ENCODE results near the gene ZFP36.

ZFP36 gene

GRCh38 chr19:39385629-39386411 is 20.8 kb upstream of the ZFP36 start:
- no peak for DNase-seq

DNA sequence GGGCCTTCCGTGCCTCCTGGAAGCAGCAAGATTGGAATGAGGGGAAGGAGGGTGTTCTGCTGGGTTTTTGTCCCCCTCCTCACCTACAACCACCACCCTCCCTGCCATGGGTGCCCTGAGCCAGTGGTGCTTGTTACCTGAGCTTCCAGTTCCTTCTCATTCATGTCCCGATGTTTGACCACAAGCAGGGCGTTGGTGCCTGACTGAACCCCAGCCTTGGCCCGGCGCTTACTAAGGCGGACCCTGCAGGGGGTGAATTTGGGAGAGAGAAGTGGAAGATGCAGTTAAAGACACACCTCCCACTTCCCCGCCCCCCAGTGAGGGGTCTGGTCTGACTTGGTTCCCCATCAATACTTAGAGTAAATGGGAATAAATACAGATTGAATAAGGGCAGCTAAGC is 20.1 kb upstream of the ZFP36 start:
- no peak for DNase-seq

- DNase-seq, result no peak
Observed at GRCh38 chr19:39388657-39389056, 18.0 kb upstream of the ZFP36 start.

DNA sequence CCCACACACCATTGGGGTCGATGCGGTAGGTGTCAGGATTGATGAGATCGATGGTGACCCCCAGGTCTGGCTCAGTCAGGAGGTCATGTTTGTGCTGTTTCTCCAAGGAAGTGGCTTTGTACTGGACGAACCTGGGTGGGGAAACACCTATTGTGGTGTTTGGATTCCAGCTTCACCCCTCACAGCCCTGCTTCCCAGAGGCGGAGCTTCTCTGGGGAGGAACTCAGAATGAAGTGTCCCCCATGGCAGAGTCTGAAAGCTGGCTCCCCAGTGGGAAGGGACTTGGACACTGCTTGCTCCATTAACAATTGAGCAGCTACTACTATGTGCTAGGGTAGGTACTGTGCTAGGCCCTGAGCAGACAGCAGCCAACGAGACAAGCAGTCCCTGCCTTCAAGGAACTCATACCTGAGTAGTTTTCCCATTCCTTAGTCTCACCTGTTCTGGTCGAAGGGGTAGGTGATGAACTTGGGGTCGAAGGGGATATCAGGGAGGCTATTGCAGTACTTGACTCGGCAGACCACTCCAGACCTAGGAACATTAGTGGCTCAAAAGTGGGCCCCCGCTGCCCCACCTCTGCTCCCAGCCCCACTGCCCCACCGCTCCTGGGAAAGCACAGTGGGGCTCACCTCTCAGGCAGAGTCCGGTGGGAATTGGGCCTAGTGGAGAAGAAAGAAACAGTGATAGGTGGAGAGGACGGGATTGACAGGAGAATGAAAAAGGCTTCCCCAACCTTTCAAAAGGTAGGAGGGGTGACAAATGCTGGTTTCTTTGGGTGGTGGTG is 16.8 kb upstream of the ZFP36 start:
- no peak for DNase-seq

GRCh38 chr19:39390451-39390750 is 16.2 kb upstream of the ZFP36 start:
- DNase-seq, result peak; percentile 39 to 51

GRCh38 chr19:39390751-39391437 is 15.8 kb upstream of the ZFP36 start, which contains the start of the genes MED29 and PAF1:
Gene MED29 (plus strand): TSS chr19:39391378. CDS start chr19:39391423, 45 bp downstream.
Gene PAF1 (minus strand): TSS chr19:39391106. CDS start chr19:39390864, 242 bp downstream.
- DNase-seq, result peak; percentile 99 to 100

- no peak for DNase-seq
Observed at GRCh38 chr19:39397360-39398296, 9.0 kb upstream of the ZFP36 start.

- DNase-seq, result no peak
Observed at GRCh38 chr19:39398297-39398864, 8.3 kb upstream of the ZFP36 start.

DNA sequence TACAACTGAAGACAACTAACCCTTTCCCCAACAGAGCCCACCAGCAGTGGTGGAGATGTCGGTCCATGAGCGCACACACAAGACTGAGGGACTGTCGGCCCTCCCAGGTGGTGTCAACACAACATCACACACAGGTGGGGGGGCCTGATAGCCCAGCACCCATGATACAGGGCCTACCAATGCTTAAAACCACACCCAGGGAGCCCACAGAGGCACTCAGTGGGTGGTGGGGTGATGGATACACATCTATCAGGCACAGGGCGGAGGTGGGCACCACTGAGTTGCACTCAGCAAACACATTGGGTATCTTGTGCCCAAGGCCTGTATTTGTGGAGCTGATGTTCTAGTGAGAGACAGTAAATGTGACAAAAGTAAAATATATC is 7.0 kb upstream of the ZFP36 start:
- DNase-seq, result no peak

GRCh38 chr19:39400061-39400460 is 6.6 kb upstream of the ZFP36 start:
- no peak for DNase-seq

DNA sequence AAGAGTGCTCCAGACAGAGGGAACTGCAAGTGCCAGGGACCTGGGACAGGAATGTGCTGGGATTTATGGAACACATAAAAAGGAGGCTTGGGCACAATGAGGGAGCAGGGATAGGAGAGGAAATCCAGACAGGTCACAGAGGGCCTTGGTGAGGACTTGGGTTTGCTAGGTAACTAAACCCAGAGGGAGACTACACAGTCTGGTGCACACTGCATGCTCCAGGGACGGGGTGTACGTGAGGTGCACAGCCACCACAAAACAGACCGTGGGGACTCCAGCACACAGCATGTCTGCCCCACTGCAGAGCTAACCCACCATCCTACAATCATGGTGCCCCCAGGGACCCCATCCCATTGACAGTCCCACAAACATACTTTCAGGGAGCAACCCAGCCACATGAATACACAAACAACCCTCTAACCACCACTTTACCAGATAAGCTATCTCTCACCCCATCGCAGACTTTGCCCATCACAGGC is 5.5 kb upstream of the ZFP36 start:
- no peak for DNase-seq

DNA sequence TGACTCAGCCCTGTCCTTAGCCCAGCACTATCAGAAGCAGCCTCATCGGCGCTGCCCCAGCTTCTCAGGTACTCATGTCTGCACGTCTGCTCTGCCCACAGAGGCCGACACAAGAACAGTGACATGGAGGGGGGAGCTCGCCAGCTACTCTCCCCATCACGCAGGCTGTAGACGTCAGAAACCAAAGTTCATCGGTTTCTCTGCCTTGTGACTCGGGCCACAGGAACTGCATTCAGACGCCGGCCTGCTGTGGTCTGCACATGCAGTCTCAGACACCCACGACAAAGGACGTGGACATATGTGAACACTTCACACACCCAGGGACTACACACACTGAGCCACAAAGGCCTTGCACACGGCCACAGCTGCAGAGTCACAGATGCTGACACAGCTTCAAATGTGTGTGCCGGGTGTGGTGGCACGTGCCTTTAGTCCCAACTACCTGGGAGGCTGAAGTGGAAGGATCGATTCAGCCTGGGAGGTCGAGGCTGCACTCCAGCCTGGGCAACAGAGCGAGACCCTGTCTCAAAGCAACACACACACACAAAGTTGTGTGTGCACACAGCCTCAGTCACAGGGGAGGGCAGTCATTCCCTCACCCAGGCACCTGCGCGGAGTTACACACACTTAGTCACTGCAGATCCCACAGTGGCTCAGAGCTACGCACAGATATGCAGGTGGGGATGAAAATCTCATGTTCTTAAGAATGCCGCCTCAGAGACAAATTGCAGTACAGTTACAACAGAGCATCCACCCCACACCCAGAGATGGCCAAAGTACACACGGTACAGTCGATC is 4.9 kb upstream of the ZFP36 start:
- DNase-seq, result no peak

DNA sequence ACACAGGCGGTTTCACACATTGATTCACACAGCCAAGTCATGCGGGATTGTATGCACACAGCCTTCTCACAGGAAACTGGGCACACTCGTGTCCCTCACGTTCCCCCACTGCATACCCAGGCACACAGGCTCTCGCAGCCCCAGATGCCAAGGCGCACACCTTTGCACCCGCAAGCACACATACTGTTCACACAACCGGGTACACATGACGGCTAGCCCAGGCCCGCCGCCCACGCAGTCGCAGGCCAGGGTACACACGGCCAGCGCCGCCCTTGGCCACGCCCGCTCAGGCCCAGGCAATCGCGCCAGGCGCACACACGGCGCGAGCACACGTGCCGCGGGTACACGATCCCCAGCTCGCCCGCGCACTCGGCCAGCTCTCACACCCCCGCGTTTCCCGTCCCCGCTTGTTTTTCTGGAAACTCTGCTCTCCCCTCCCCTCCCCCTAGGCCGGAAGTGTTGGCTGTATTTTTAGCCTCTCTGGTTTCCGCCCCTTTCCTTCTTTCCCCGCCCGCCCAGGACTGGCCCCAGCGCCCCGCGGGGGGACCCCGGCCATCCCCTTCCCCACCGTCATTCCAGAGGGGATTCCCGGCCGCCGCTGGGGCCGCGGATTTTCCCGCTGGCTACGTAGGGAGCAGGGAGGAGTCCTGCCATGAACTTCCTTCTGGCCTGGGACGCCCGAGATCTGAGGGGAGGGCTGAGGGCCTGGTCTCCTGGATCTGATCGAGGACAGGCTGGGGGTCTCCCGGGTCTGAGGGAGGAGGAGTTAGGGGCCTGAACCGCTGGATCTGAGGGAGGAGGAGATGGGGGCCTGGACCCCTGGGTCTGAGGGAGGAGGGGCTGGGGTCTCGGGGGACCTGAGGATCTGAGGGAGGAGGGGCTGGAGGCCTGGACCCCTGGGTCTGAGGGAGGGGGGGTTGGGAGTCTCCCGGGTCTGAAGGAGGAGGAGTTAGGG is 4.0 kb upstream of the ZFP36 start:
- peak in 1 of 2 experiments; percentile 61 for DNase-seq

- no peak for DNase-seq
Observed at GRCh38 chr19:39403331-39404312, 3.0 kb upstream of the ZFP36 start.

- DNase-seq, result no peak
Observed at GRCh38 chr19:39405261-39405957, 1.2 kb upstream of the ZFP36 start.

DNA sequence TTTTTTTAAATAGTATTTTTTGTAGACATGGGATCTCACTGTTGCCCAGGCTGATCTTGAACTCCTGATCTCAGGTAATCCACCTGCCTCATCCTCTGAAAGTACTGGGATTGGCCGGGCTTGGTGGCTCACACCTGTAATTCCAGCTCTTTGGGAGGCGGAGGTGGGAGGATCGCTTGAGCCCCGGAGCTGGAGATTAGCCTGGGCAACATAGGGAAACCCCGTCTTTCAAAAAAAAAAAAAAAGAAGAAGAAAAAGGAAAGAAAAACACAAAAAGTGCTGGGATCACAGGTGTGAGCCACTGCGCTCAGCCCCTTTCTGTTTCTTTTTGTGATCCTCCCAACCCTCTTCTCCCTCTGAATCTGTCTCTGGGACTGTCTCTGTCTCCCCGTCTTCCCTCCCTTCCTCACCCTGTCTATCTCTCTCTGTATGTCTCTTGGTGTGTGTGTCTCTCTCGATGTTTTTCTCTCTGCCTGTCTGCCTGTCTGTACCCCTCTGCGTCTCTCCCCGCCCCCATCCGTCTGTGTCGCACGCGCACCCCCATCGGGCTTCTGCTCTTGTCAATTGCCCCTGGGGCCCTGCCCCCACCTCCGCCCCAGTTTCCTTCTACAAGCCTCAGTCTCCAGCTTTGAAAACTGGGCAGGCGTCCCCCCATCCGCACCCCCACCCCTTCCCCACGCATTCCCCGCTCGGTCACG is 540 bp upstream of the ZFP36 start:
- DNase-seq, result peak in 1 of 2 experiments; percentile 5

- DNase-seq, result no peak
Observed at GRCh38 chr19:39407410-39407659, 688 bp downstream of the ZFP36 start.
